SIG-M5 treated with dmso at 0.1 percent for 504 hours (cell line): Measurements from ENCODE around the gene TNFSF12.
A peak's percentile ranks its signal among the peaks of the same experiment; 100 is the strongest.

Source experiments
- DNase-seq: peaks from one replicate; lab custom pipeline; 2025; ENCODE audit not compliant: unreplicated experiment; lab: John Stamatoyannopoulos, UW

TNFSF12 gene, protein sequence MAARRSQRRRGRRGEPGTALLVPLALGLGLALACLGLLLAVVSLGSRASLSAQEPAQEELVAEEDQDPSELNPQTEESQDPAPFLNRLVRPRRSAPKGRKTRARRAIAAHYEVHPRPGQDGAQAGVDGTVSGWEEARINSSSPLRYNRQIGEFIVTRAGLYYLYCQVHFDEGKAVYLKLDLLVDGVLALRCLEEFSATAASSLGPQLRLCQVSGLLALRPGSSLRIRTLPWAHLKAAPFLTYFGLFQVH

DNA sequence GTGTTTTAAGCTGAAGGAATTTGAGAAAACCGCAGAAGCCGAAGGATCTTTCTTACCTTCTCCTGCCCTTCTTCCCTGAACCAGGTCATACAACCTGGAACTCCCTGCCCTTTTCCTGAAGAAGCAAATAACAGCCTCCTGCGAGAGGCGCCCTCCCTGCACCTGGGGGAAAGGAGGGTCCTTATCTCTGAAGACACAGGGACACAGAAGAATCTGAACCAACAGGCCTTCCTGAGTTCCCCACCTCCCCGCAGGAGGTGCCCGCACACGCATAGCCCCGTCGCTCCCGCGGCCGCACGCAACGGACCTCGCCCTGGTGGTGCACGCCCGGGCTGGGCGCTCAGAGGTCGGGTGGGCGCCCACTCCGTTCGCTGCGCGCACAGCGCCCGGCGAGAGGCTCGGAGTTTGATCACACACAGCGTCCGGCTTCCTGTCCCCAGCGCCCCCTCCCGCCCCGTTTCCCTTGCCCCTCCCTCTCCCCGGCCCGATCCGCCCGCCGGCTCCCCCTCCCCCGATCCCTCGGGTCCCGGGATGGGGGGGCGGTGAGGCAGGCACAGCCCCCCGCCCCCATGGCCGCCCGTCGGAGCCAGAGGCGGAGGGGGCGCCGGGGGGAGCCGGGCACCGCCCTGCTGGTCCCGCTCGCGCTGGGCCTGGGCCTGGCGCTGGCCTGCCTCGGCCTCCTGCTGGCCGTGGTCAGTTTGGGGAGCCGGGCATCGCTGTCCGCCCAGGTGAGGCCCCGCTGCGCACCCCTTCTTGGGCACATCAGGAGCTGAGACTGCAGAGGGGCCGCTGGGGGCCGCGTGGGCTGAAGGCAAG is at the start of gene TNFSF12:
TSS of gene TNFSF12 (plus strand) at position 474 of the 816 bp plus-strand sequence. CDS start at position 570, 96 bp downstream.
- no peak for DNase-seq

DNA sequence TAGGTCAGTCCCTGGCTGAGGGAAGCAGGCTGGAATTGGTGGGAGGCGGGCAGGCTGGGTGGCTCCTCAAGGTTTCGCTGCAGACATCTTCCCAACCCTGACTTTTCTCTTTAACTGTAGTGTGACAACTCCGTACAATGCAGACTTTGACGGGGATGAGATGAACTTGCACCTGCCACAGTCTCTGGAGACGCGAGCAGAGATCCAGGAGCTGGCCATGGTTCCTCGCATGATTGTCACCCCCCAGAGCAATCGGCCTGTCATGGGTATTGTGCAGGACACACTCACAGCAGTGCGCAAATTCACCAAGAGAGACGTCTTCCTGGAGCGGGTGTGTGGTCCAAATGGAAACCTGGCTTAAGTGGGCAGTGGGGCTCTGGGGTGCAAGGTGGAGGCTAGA is 49.7 kb upstream of the TNFSF12 start:
- no peak for DNase-seq

DNA sequence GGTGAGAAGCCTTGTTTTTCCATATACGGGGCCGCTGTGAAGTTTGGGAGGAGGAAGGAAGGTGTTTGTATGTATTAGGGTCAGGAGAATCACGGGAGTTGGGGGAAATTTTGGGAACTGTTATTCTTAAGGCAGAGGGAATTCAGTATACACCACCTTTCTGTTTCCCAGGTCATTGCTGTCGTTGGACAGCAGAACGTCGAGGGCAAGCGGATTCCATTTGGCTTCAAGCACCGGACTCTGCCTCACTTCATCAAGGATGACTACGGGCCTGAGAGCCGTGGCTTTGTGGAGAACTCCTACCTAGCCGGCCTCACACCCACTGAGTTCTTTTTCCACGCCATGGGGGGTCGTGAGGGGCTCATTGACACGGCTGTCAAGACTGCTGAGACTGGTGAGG is 47.1 kb upstream of the TNFSF12 start:
- DNase-seq = no peak

DNA sequence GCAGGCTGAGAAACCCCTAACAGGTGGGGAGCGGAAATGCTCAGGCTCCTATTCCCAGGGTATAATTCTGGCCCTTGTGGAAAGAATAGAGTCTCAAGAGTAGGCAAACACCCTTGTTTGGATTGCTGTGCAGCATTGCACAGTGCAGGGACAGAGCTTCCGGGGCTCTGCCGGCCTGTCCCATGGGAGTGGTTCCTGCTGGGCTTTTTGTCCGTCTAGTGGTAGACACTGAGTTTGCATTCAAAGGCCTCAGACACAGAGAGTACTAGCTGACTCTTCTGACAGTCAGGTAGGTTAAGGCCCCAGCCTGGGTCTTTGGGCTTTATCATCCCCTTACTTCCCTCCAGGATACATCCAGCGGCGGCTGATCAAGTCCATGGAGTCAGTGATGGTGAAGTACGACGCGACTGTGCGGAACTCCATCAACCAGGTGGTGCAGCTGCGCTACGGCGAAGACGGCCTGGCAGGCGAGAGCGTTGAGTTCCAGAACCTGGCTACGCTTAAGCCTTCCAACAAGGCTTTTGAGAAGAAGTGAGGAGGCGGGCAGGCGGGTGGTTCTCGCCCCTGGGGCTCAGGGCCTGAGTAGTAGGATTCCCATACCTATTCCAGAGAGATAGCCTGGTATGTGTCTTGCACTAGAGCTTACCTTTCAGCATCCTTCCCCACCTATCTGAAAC is 46.5 kb upstream of the TNFSF12 start:
- DNase-seq = no peak

DNA sequence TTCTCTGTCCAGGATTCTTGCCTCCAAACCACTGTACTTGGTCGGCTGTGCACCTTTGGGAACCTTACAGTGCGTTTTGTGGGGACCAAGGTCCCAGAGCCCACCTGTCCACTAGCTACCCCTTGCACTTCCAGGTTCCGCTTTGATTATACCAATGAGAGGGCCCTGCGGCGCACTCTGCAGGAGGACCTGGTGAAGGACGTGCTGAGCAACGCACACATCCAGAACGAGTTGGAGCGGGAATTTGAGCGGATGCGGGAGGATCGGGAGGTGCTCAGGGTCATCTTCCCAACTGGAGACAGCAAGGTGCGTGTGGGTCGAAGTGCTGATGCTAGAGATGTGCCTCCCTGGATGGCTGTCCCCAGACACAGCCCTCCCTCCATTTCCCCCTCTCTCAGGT is 45.9 kb upstream of the TNFSF12 start:
- DNase-seq = no peak

DNA sequence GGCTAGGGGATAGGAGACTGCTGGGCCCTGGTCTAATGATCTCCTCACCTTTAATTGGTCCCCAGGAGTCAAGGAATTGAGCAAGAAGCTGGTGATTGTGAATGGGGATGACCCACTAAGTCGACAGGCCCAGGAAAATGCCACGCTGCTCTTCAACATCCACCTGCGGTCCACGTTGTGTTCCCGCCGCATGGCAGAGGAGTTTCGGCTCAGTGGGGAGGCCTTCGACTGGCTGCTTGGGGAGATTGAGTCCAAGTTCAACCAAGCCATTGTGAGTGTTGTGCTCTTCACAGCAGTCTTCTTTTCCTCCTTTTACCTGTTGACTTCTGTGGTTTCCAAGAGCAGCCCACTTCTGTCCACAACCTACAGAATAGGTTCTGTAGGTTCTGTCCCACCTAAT is 45.3 kb upstream of the TNFSF12 start:
- no peak for DNase-seq

DNA sequence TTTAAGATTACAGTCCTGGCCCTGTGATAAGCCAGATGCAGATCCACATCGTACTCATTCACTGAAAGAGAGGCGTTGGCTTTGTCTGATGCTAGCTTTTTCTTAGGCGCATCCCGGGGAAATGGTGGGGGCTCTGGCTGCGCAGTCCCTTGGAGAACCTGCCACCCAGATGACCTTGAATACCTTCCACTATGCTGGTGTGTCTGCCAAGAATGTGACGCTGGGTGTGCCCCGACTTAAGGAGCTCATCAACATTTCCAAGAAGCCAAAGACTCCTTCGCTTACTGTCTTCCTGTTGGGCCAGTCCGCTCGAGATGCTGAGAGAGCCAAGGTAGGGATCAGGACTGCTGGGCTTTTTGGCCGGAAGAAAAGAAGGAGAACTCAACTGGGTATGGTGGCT is 40.7 kb upstream of the TNFSF12 start:
- DNase-seq = no peak

DNA sequence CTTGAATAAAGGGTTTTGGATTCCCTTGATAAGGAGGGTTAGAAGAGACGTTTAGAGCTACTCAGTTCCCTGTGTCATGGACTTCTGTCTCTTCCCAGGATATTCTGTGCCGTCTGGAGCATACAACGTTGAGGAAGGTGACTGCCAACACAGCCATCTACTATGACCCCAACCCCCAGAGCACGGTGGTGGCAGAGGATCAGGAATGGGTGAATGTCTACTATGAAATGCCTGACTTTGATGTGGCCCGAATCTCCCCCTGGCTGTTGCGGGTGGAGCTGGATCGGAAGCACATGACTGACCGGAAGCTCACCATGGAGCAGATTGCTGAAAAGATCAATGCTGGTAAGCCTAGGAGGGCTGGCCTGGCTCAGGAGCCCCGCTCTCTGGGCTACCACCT is 40.0 kb upstream of the TNFSF12 start:
- no peak for DNase-seq

DNA sequence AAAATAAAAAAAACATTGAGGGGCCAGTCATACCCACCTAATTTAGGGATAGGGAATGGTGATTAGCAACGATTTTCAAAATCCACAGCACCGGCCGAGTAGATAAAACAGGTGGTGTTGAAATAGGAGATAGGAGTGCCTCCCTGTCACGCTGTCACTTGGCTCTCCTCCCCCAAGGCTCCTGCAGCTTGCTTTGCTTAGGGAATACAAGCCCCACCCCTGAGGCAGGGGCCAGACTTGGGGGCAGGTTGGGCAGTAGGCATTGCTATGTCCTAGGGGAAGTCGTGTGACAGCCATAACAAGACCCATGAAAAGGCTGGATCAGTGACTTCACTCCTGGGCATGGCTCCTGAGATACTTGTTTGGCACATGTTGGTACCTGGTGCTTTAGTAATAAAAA is 38.9 kb upstream of the TNFSF12 start:
- no peak for DNase-seq

DNA sequence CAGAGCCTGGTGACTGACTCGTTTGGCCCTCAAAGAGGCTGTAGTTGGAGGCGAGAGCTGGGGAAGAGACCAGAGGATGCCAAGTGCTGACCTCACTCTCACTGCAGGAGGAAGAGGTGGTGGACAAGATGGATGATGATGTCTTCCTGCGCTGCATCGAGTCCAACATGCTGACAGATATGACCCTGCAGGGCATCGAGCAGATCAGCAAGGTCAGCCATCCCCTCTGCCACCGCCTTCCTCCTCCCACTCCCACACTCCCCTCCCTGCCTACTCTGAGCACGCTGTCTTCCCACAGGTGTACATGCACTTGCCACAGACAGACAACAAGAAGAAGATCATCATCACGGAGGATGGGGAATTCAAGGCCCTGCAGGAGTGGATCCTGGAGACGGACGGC is 37.8 kb upstream of the TNFSF12 start:
- no peak for DNase-seq

DNA sequence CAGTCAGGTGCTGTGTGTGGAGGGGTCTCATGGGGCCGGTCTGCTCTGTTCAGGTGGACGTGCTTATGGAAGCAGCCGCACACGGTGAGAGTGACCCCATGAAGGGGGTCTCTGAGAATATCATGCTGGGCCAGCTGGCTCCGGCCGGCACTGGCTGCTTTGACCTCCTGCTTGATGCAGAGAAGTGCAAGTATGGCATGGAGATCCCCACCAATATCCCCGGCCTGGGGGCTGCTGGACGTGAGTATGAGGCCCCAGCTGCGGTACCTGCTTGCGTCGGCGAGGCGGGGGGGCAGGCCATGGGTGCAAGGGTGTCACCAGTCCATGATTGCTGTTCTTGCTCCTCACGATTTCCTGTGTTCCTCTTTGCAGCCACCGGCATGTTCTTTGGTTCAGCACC is 36.8 kb upstream of the TNFSF12 start:
- no peak for DNase-seq

DNA sequence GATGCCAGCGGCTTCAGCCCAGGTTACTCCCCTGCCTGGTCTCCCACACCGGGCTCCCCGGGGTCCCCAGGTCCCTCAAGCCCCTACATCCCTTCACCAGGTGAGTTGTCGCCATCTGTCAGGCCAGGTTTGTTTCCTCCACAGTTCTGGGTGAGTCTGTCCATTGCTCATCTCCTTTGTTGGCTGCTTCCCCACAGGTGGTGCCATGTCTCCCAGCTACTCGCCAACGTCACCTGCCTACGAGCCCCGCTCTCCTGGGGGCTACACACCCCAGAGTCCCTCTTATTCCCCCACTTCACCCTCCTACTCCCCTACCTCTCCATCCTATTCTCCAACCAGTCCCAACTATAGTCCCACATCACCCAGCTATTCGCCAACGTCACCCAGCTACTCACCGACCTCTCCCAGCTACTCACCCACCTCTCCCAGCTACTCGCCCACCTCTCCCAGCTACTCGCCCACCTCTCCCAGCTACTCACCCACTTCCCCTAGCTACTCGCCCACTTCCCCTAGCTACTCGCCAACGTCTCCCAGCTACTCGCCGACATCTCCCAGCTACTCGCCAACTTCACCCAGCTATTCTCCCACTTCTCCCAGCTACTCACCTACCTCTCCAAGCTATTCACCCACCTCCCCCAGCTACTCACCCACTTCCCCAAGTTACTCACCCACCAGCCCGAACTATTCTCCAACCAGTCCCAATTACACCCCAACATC is 35.9 kb upstream of the TNFSF12 start:
- no peak for DNase-seq

DNA sequence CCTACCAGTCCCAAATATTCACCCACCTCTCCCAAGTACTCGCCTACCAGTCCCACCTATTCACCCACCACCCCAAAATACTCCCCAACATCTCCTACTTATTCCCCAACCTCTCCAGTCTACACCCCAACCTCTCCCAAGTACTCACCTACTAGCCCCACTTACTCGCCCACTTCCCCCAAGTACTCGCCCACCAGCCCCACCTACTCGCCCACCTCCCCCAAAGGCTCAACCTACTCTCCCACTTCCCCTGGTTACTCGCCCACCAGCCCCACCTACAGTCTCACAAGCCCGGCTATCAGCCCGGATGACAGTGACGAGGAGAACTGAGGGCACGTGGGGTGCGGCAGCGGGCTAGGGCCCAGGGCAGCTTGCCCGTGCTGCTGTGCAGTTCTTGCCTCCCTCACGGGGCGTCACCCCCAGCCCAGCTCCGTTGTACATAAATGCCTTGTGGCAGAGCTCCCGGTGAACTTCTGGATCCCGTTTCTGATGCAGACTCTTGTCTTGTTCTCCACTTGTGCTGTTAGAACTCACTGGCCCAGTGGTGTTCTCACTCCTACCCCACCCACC is 34.9 kb upstream of the TNFSF12 start:
- no peak for DNase-seq

DNA sequence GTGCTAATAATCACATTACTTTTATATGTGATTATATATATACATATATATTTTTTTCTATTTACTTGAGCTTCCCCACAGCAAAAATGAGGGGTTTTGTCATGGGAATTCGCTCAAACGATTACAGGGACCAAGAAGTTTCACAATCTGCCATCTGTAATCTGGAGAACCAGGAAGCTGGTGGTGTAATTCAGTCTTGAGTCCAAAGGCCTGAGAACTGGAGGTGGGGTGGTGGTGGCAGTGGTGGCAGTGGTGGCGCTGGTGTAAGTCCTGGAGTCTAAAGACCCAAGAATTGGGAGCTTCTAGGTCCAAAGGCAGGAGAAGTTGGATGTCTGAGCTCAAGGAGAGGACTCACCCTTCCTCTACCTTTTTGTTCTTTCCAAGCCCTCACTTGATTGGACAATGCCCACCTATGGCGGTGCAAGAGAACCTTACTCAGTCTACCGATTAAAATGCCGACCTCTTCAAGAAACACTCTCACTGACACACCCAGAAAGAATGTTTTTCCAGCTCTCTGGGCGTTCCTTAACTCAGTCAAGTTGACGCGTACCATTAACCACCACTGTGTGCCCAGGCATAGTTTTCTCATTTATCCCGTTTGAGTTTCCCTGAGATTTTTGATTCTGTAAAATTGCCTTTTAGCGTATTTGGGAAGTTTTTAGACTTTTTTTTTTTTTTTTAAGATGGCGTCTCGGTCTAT is 32.8 kb upstream of the TNFSF12 start:
- DNase-seq = no peak

DNA sequence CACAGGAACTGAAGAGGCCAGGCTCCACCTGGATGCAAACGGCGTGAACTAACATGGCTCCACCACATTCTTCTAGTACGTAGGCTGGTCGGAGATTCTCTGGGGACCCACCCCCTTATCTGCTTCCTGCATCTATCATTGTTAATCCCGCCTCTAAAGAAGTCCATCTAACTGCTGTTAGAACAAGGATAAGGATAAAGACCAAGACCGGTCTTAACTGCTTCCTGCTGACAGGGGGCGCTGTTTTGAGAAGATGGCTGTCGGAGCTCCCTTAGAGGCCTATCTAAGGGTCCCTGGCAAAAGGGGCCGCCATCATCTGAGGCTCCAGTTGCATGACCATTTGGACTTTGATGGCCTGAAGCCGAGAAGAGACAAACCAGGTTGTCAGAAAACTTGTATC is 25.8 kb upstream of the TNFSF12 start:
- peak; percentile 3 for DNase-seq

DNA sequence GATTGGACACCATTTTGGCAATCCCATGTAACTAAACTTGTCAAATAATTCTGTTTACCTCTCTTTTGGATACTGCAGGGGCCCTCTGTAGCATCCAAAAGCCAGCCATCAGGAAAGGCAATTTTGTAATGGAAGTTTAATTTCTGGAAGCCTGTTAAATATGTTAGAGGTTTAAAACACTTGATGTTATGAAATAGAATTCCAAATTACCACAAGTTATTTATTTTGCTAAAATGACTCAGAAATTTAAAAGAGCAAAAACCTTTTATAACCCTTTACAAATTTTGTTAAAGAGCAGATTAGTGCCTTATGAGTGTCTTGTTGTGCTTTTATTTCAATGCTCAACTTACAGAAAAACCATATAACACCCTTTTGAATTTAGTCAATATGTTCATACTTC is 20.0 kb upstream of the TNFSF12 start:
- no peak for DNase-seq

DNA sequence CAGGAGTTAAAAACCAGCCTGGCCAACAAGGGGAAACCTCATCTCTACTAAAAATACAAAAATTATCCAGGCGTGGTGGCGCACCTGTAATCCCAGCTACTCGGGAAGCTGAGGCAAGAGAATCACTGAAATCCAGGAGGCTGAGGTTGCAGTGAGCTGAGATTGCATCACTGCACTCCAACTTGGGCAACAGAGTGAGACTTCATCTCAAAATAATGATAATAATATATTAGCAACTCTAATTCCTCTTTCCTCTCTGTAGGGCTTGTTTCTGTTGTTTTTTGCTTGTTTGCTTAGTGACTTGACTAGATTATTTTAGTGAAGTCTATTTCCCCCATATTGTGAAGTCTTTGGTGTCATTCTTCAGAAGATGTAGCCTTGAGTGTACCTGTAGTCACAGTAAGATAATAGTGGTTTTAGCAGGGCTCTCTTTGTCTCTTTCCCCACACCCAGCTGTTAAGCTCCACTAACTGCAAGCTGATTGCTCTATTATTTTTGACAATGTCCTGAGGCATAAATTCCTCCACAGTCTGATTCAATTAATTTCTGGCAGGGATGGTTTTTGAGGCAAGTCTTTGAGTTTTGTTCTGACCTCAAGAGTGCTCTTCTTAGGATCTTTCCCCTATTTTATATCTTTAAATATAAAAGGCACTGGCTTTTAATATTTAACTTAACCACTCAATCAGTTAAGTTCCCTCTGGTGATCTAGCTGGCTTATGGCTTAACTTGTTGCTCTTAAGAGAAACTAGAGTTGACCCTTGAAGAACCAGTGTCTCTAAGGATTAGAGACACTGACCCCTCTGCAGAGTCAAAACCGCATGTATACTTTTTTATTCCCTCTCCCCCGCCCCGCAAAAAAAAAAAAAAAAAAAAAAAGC is 18.6 kb upstream of the TNFSF12 start:
- DNase-seq = no peak

DNA sequence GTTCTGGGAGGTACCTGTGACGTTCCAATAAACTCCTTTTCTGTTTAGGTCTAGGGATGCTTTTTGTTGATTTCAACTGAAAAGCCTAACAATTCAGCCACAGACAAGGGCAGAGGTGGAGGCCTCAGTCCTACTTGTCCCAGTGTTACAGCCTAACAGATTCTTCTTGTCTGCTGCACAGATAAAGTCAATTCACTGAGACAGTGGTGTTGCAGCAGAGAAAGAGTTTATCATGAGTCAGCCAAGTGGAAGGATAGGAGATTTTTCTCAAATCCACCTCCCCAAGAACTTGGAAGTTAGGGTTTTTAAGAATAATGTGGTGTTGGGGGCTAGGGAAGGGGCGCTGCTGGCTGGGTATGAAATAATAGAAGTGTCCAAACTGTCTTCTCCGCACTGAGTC is 10.8 kb upstream of the TNFSF12 start:
- no peak for DNase-seq

DNA sequence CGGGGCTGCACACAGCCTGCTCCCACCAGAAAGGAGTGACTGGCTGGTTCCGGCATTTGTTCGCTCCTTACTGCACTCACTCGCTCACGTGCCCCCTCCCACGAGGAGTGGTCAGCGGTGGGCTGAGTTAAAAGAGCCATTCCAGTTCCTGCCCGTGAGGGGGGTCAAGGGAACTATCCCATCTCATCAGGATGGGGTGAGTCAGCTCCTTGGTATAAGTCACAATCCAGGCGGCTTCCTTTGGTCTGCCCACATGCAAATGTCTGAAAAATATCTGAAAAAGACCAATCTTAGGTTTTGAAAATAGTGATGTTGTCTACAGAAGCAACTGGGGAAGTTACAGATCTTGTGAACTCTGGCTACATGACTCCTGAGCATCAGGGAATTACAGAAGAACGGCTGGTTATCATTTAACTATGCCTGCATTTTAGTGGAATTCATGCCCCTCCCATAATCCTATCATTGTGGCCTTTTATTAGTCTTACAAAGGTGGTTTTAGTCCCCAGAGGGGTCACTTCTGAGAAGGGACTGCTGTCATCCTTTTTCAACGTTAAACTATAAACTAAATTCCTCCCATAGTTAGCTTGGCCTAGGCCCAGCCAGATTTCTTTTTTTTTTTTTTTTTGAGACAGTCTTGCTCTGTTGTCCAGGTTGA is 9.8 kb upstream of the TNFSF12 start:
- DNase-seq = no peak
